GM23248 (cell line): ENCODE measurements around the gene DLG2.

Source experiments
- EZH2 ChIP-seq: fragments of 200-600 bp; sonication (generic); IDR thresholded peaks from 2 replicates; pipeline ENCODE4 v1.6.1; 2018; ENCODE audit warnings: antibody characterized with exemption, mild to moderate bottlenecking; ENCODE audit not compliant: insufficient read depth, poor library complexity, severe bottlenecking
- EZH2phosphoT487 ChIP-seq: fragments of 200-600 bp; sonication (generic); IDR thresholded peaks from 2 replicates; pipeline ENCODE4 v1.6.1; 2018; ENCODE audit warnings: antibody characterized with exemption, moderate library complexity, mild to moderate bottlenecking, low read depth; ENCODE audit not compliant: insufficient read depth

DNA sequence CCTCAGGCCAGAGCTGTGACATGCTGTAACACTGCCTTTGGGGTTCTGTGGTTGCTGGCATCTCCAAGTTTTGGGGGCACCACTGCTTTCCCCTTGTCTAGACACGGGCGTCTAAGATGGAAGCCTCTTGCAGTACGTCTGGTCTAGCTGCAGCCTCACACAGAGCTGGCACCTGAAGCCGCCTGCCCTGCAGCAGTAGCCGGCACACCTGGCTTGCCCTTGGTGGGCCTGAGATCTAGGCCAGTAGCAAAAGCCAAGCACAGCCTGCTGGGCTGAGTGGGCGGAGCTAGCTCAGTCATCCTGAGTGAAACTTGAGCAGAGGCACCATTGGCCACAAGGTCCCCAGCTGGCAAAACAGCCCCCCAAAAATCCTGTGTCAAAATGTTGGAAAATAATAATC, 154.2 kb downstream of the DLG2 start:
- no peak for TF ChIP-seq EZH2
- TF ChIP-seq EZH2phosphoT487, result no peak
